T-helper 17 cell (primary cell): ENCODE results near the gene UQCRH. TPM values are rescaled to one million over a fixed set of nuclear protein-coding genes. Genes with fewer than 3 reads are reported as not detected.
"Not testable (repeated sequence)": the region's sequence is repeated elsewhere in the genome, so short reads cannot be mapped to it uniquely, and the experiment has no call there.

Experiments used
- ATAC-seq: fragments of 150-1000 bp; cut with Tn5 transposase; 2 replicates; pipeline ENCODE4 v1.10.0; 2021; ENCODE audit warnings: mild to moderate bottlenecking, moderate library complexity
- DNase-seq, 3 donors: peaks; one replicate each; pipeline versions ENCODE4 v3.0.0 to v3.0.0-alpha.2; 2020 to 2021
- H3K9me3 ChIP-seq: one replicate; pipeline ENCODE4 v1.7.0; 2013; ENCODE audit warnings: low read length, mild to moderate bottlenecking; ENCODE audit not compliant: control insufficient read depth, poor library complexity, severe bottlenecking
- H3K27ac Mint-ChIP-seq: one replicate; pipeline ENCODE4 v1.8.0; 2022; ENCODE audit warnings: mild to moderate bottlenecking, moderate library complexity, mixed read lengths
- H3K27me3 Mint-ChIP-seq: one replicate; pipeline ENCODE4 v1.8.0; 2022; ENCODE audit warnings: mixed read lengths
- H3K36me3 Mint-ChIP-seq: one replicate; pipeline ENCODE4 v1.8.0; 2022; ENCODE audit warnings: low read depth, mixed read lengths
- H3K4me1 Mint-ChIP-seq: one replicate; pipeline ENCODE4 v1.8.0; 2022; ENCODE audit warnings: mild to moderate bottlenecking, mixed read lengths
- H3K4me3 Mint-ChIP-seq: one replicate; pipeline ENCODE4 v1.8.0; 2022; ENCODE audit warnings: mild to moderate bottlenecking, moderate library complexity, mixed read lengths
- total RNA-seq, 4 donors: library from RNA in 2 of 4; stranded (reverse) in 2 of 4; gene quantifications; one replicate each; pipeline ENCODE4 v1.2.3 and lab custom pipeline; 2022 to 2026

The UQCRH gene
- total RNA-seq, 2 donors from 2014 or later, result 91.0 to 123 TPM

- no peak for ATAC-seq
- no peaks in the 10 kb centered on the region for H3K9me3 ChIP-seq
- H3K4me3 Mint-ChIP-seq, result no peak overlapping the region
- H3K27me3 Mint-ChIP-seq, result no peaks in the 10 kb centered on the region
- peaks cover 26% of the 10 kb centered on the region for H3K4me1 Mint-ChIP-seq
- no peak overlapping the region for H3K27ac Mint-ChIP-seq
- DNase-seq, result no peak
- H3K36me3 Mint-ChIP-seq, result peaks cover 6% of the 10 kb centered on the region
Observed at GRCh38 chr1:46306159-46306530, 2.6 kb downstream of the UQCRH start.

- Mint-ChIP-seq H3K4me3 (no peak overlapping the region), H3K27ac (no peak overlapping the region), H3K4me1 (peaks cover 14% of the 10 kb centered on the region), H3K36me3 (peaks cover 3% of the 10 kb centered on the region), H3K27me3 (no peaks in the 10 kb centered on the region)
- no peak for ATAC-seq
- H3K9me3 ChIP-seq, result no peaks in the 10 kb centered on the region
- no peak for DNase-seq
Observed at GRCh38 chr1:46309401-46310159, 6.1 kb downstream of the UQCRH start.

- DNase-seq (no peak), ATAC-seq (no peak)
- peaks cover 12% of the 10 kb centered on the region for H3K4me1 Mint-ChIP-seq
- no peaks in the 10 kb centered on the region for H3K27me3 Mint-ChIP-seq
- no peaks in the 10 kb centered on the region for H3K9me3 ChIP-seq
- no peak overlapping the region for H3K27ac Mint-ChIP-seq
- no peak overlapping the region for H3K4me3 Mint-ChIP-seq
- H3K36me3 Mint-ChIP-seq, result peaks cover 6% of the 10 kb centered on the region
Observed at GRCh38 chr1:46310321-46310720, 6.8 kb downstream of the UQCRH start.

- no peak overlapping the region for H3K27ac Mint-ChIP-seq
- no peaks in the 10 kb centered on the region for H3K27me3 Mint-ChIP-seq
- peaks cover 6% of the 10 kb centered on the region for H3K36me3 Mint-ChIP-seq
- no peak overlapping the region for H3K4me3 Mint-ChIP-seq
- DNase-seq (no peak), ATAC-seq (no peak)
- no peaks in the 10 kb centered on the region for H3K9me3 ChIP-seq
- no peaks in the 10 kb centered on the region for H3K4me1 Mint-ChIP-seq
Observed at GRCh38 chr1:46315669-46316403, 12.3 kb downstream of the UQCRH start.

GRCh38 chr1:46317323-46317722 is 13.8 kb downstream of the UQCRH start:
- Mint-ChIP-seq H3K27ac (no peak overlapping the region), H3K27me3 (no peaks in the 10 kb centered on the region), H3K4me3 (no peak overlapping the region), H3K36me3 (peaks cover 6% of the 10 kb centered on the region), H3K4me1 (no peaks in the 10 kb centered on the region)
- DNase-seq (no peak), ATAC-seq (no peak)
- H3K9me3 ChIP-seq, result no peaks in the 10 kb centered on the region

GRCh38 chr1:46319301-46319700 is 15.8 kb downstream of the UQCRH start:
- H3K36me3 Mint-ChIP-seq, DNase-seq, ATAC-seq, H3K27me3 Mint-ChIP-seq, H3K9me3 ChIP-seq, H3K4me1 Mint-ChIP-seq, H3K27ac Mint-ChIP-seq: not testable (repeated sequence)
- peak overlapping the region; percentile 25 for H3K4me3 Mint-ChIP-seq

- H3K4me1 Mint-ChIP-seq, DNase-seq, H3K36me3 Mint-ChIP-seq, H3K27me3 Mint-ChIP-seq, H3K4me3 Mint-ChIP-seq, H3K27ac Mint-ChIP-seq, ATAC-seq, H3K9me3 ChIP-seq: not testable (repeated sequence)
Observed at GRCh38 chr1:46319960-46320914, 16.7 kb downstream of the UQCRH start.

- not testable (repeated sequence) for DNase-seq, H3K27me3 Mint-ChIP-seq, H3K27ac Mint-ChIP-seq, H3K9me3 ChIP-seq, H3K36me3 Mint-ChIP-seq, ATAC-seq, H3K4me3 Mint-ChIP-seq, H3K4me1 Mint-ChIP-seq
Observed at GRCh38 chr1:46322191-46322590, 18.7 kb downstream of the UQCRH start.

- H3K4me1 Mint-ChIP-seq, H3K27me3 Mint-ChIP-seq, H3K4me3 Mint-ChIP-seq: not testable (repeated sequence)
Observed at GRCh38 chr1:46325285-46326076, 22.0 kb downstream of the UQCRH start.

GRCh38 chr1:46328182-46328581 is 24.7 kb downstream of the UQCRH start:
- not testable (repeated sequence) for H3K27me3 Mint-ChIP-seq, H3K9me3 ChIP-seq, ATAC-seq, H3K36me3 Mint-ChIP-seq, H3K4me1 Mint-ChIP-seq, H3K4me3 Mint-ChIP-seq, DNase-seq, H3K27ac Mint-ChIP-seq

More at GRCh38 chr1:46325285-46326076, 22.0 kb downstream of the UQCRH start:
- ATAC-seq, H3K9me3 ChIP-seq, DNase-seq, H3K27ac Mint-ChIP-seq, H3K36me3 Mint-ChIP-seq: not testable (repeated sequence)

GRCh38 chr1:46329807-46330206 is 26.3 kb downstream of the UQCRH start:
- not testable (repeated sequence) for H3K36me3 Mint-ChIP-seq, H3K4me1 Mint-ChIP-seq, H3K27ac Mint-ChIP-seq, ATAC-seq, H3K4me3 Mint-ChIP-seq, DNase-seq, H3K27me3 Mint-ChIP-seq, H3K9me3 ChIP-seq

- not testable (repeated sequence) for H3K4me1 Mint-ChIP-seq, H3K4me3 Mint-ChIP-seq, DNase-seq, H3K27me3 Mint-ChIP-seq, ATAC-seq, H3K36me3 Mint-ChIP-seq, H3K9me3 ChIP-seq, H3K27ac Mint-ChIP-seq
Observed at GRCh38 chr1:46330381-46330780, 26.9 kb downstream of the UQCRH start.
